Neural cell (in vitro differentiated cells): ENCODE data around the gene GALNT10.

Source experiments
- CTCF ChIP-seq: fragments of 450-650 bp; IDR thresholded peaks from 2 replicates; pipeline ENCODE4 v1.5.1; 2014; ENCODE audit warnings: antibody characterized with exemption, mild to moderate bottlenecking, moderate library complexity; ENCODE audit not compliant: poor library complexity, severe bottlenecking
- EP300 ChIP-seq: fragments of 450-650 bp; conservative IDR thresholded peaks from 2 replicates; pipeline ENCODE4 v1.6.1; 2014; ENCODE audit warnings: antibody characterized with exemption, mild to moderate bottlenecking, moderate library complexity; ENCODE audit not compliant: poor library complexity, severe bottlenecking
- EZH2 ChIP-seq: fragments of 200-600, 300-800 bp; shearing (Covaris generic), sonication (generic); IDR thresholded peaks from 2 replicates; pipeline ENCODE4 v1.6.1; 2014; ENCODE audit warnings: antibody characterized with exemption, low read length, borderline replicate concordance, mild to moderate bottlenecking; ENCODE audit not compliant: insufficient read depth, poor library complexity, severe bottlenecking
- MXI1 ChIP-seq: fragments of 450-650 bp; conservative IDR thresholded peaks from 2 replicates; pipeline ENCODE4 v1.6.1; 2014; ENCODE audit warnings: antibody characterized with exemption, mild to moderate bottlenecking; ENCODE audit not compliant: poor library complexity, severe bottlenecking
- POLR2AphosphoS5 ChIP-seq: IDR thresholded peaks from 2 replicates; pipeline ENCODE4 v1.6.1; 2012
- RAD21 ChIP-seq: fragments of 450-650 bp; conservative IDR thresholded peaks from 2 replicates; pipeline ENCODE4 v1.6.1; 2014; ENCODE audit warnings: antibody characterized with exemption, mild to moderate bottlenecking, moderate library complexity
- REST ChIP-seq: IDR thresholded peaks from 2 replicates; pipeline ENCODE4 v1.6.1; 2012; ENCODE audit warnings: borderline replicate concordance
- SMC3 ChIP-seq: fragments of 450-650 bp; conservative IDR thresholded peaks from 2 replicates; pipeline ENCODE4 v1.6.1; 2014; ENCODE audit warnings: antibody characterized with exemption, mild to moderate bottlenecking, moderate library complexity; ENCODE audit not compliant: poor library complexity
- TAF1 ChIP-seq: IDR thresholded peaks from 2 replicates; pipeline ENCODE4 v1.6.1; 2012; ENCODE audit warnings: low read depth

- no peak for TF ChIP-seq CTCF
- no peak for TF ChIP-seq EP300
- no peak for TF ChIP-seq SMC3
- TF ChIP-seq MXI1, result no peak
- TF ChIP-seq POLR2AphosphoS5, result no peak
- no peak for TF ChIP-seq EZH2
- TF ChIP-seq RAD21, result no peak
- TF ChIP-seq REST, result no peak
- no peak for TF ChIP-seq TAF1
These were observed 152.4 kb downstream of the GALNT10 start for GRCh38 chr5:154342963-154343362.
